ENCODE data around the gene DNAJC12.

GRCh38 chr10:67861750-67862432 is 23.9 kb upstream of the DNAJC12 start:
- no peak for TF ChIP-seq HDAC6 (IDR thresholded peaks at IDR 0.05; ENCODE audit: low read depth, low read length)
- TF ChIP-seq POLR2A (IDR thresholded peaks at IDR 0.05; ENCODE audit: control extremely low read depth in 1 of 2, low read depth in 2 of 2, low read length in 2 of 2), result peak; percentile 47 to 61
